K562 (cell line): Measurements from ENCODE around the gene VRK3. TPM values are rescaled to one million over a fixed set of nuclear protein-coding genes. Genes with fewer than 3 reads are reported as not detected.
A peak's percentile ranks its signal among the peaks of the same experiment; 100 is the strongest.

ENCODE experiments used
- ATAC-seq: fragments of 200-7000 bp; cut with Tn5 transposase; 3 replicates; pipeline ENCODE4 v1.9.1; 2020; ENCODE audit warnings: moderate library complexity
- BruUV-seq: library from RNA; stranded (reverse); fragments of 400-500 nt; replicated peaks from 2 replicates; lab custom pipeline; 2021; lab: Mats Ljungman, UMichigan
- CTCF ChIA-PET: fragments of 300-600 bp; formaldehyde crosslinking; extraction: SDS; loops from one replicate; lab custom pipeline; 2021; ENCODE audit warnings: low intra/inter-chr PET ratio; lab: Yijun Ruan, JAX
- POLR2A ChIA-PET: fragments of 300-600, 350-650 bp; sonication (Branson Sonifier 250); formaldehyde crosslinking; extraction: SDS; loops from one replicate; lab custom pipeline; 2021; ENCODE audit warnings: antibody characterized with exemption, inconsistent platforms; lab: Yijun Ruan, JAX
- DNase-seq, 4 experiments: peaks; one replicate each; pipeline versions ENCODE4 v3.0.0 to v3.0.0-alpha.2; 2011 to 2018; ENCODE audit warnings: low spot score in 3 of 4, mixed read lengths in 3 of 4; ENCODE audit errors: extremely low read depth in 1 of 4
- FAIRE-seq: peaks from 2 replicates; lab custom pipeline; 2011; peaks lifted over from hg19 to GRCh38; lab: Jason Lieb, UNC
- H2AFZ ChIP-seq: 2 replicates; pipeline ENCODE4 v1.6.0; 2011; ENCODE audit warnings: low read depth, low read length, control low read depth, inconsistent platforms
- H3K27ac ChIP-seq: fragments of 200-600 bp; 3 replicates; pipeline ENCODE4 v1.8.0; 2011; ENCODE audit warnings: low read depth, mild to moderate bottlenecking, control low read depth, inconsistent platforms, low read length, moderate library complexity, mixed read lengths; ENCODE audit errors: extremely low read depth
- H3K27me3 ChIP-seq, 2 experiments: fragments of 300-600 bp in 1 of 2; 2 replicates in 1 of 2; 3 replicates in 1 of 2; pipeline versions ENCODE4 v1.6.0 to v1.8.0; 2011; ENCODE audit warnings: inconsistent platforms in 2 of 2, low read length in 2 of 2, mild to moderate bottlenecking in 1 of 2, mixed read lengths in 1 of 2, moderate library complexity in 1 of 2; ENCODE audit not compliant: control insufficient read depth in 2 of 2, insufficient read depth in 2 of 2
- H3K36me3 ChIP-seq: fragments of 300-600 bp; 3 replicates; pipeline ENCODE4 v1.8.0; 2011; ENCODE audit warnings: mild to moderate bottlenecking, low read length, inconsistent platforms; ENCODE audit not compliant: control insufficient read depth, insufficient read depth
- H3K4me1 ChIP-seq, 2 experiments: fragments of 200-600 bp in 1 of 2; replicated peaks in 1 of 2; 2 replicates in 1 of 2; 3 replicates in 1 of 2; pipeline versions ENCODE4 v1.5.1 to v1.8.0; 2011; ENCODE audit warnings: inconsistent platforms in 2 of 2, low read length in 2 of 2, mild to moderate bottlenecking in 1 of 2, mixed read lengths in 1 of 2, moderate library complexity in 1 of 2; ENCODE audit not compliant: control insufficient read depth in 2 of 2, insufficient read depth in 2 of 2
- H3K4me2 ChIP-seq: 2 replicates; pipeline ENCODE4 v1.6.1; 2011; ENCODE audit warnings: low read length, control low read depth, inconsistent platforms, mixed read lengths; ENCODE audit not compliant: insufficient read depth
- H3K4me3 ChIP-seq: fragments of 200-600 bp; sonication (generic), shearing (Covaris generic); 2 replicates; pipeline ENCODE4 v1.5.1; 2016; ENCODE audit warnings: control low read depth, inconsistent platforms
- H3K79me2 ChIP-seq: fragments of 200-600 bp; 3 replicates; pipeline ENCODE4 v1.8.0; 2011; ENCODE audit warnings: low read length, inconsistent platforms; ENCODE audit not compliant: control insufficient read depth, insufficient read depth
- H3K9ac ChIP-seq, 2 experiments: 2 replicates each; pipeline versions ENCODE4 v1.6.0 to v1.6.1; 2011; ENCODE audit warnings: low read depth in 2 of 2, low read length in 2 of 2, control low read depth in 1 of 2, inconsistent platforms in 1 of 2, mild to moderate bottlenecking in 1 of 2, mixed read lengths in 1 of 2; ENCODE audit not compliant: insufficient read depth in 1 of 2
- H3K9me1 ChIP-seq: one replicate; pipeline ENCODE4 v1.6.0; 2011; ENCODE audit warnings: inconsistent platforms, mild to moderate bottlenecking, low read length, moderate library complexity; ENCODE audit not compliant: control insufficient read depth, insufficient read depth
- H3K9me3 ChIP-seq: replicated peaks from 2 replicates; pipeline ENCODE4 v1.5.1; 2011; ENCODE audit warnings: low read depth, low read length, inconsistent platforms; ENCODE audit not compliant: control insufficient read depth, insufficient read depth
- H4K20me1 ChIP-seq: replicated peaks from 2 replicates; pipeline ENCODE4 v1.6.1; 2011; ENCODE audit warnings: low read length, inconsistent platforms, mixed read lengths; ENCODE audit not compliant: control insufficient read depth, insufficient read depth
- ATF3 ChIP-seq, 2 experiments: fragments of 450-650 bp in 1 of 2; sonication (generic) in 1 of 2; formaldehyde crosslinking in 1 of 2; IDR thresholded peaks in 1 of 2; conservative IDR thresholded peaks in 1 of 2; 2 replicates each; pipeline versions ENCODE4 v1.6.1 to v1.8.1; 2016 to 2023; ENCODE audit warnings: mild to moderate bottlenecking in 2 of 2, moderate library complexity in 2 of 2, inconsistent platforms in 1 of 2, missing genetic modification reagents in 1 of 2
- FOS ChIP-seq: IDR thresholded peaks from 3 replicates; pipeline ENCODE4 v1.6.1; 2011; ENCODE audit not compliant: insufficient read length; ENCODE audit errors: extremely low read depth
- GATAD2B ChIP-seq: fragments of 450-650 bp; IDR thresholded peaks from 2 replicates; pipeline ENCODE4 v1.6.1; 2017; ENCODE audit warnings: mild to moderate bottlenecking, borderline replicate concordance
- HBP1 ChIP-seq: fragments of 450-650 bp; formaldehyde crosslinking; IDR thresholded peaks from 2 replicates; pipeline ENCODE4 v1.4.0; 2022; ENCODE audit warnings: missing genetic modification characterization
- NFYB ChIP-seq: IDR thresholded peaks from 2 replicates; pipeline ENCODE4 v1.6.1; 2011; ENCODE audit warnings: mild to moderate bottlenecking, moderate library complexity; ENCODE audit not compliant: insufficient read length; ENCODE audit errors: extremely low read depth
- PBX2 ChIP-seq, 2 experiments: IDR thresholded peaks in 1 of 2; conservative IDR thresholded peaks in 1 of 2; 2 replicates each; pipeline ENCODE4 v1.6.1; 2016; ENCODE audit warnings: low read depth in 2 of 2, mild to moderate bottlenecking in 1 of 2, missing compliant biosample characterization in 1 of 2, missing genetic modification characterization in 1 of 2, moderate library complexity in 1 of 2
- PCBP1 ChIP-seq: fragments of 200-400 bp; formaldehyde crosslinking; IDR thresholded peaks from 2 replicates; pipeline ENCODE4 v1.6.1; 2018; ENCODE audit warnings: mild to moderate bottlenecking, low read depth, low read length; ENCODE audit not compliant: poor library complexity, severe bottlenecking
- PKNOX1 ChIP-seq: fragments of 450-650 bp; IDR thresholded peaks from 2 replicates; pipeline ENCODE4 v1.6.1; 2016
- RBM25 ChIP-seq: fragments of 200-400 bp; formaldehyde crosslinking; IDR thresholded peaks from 2 replicates; pipeline ENCODE4 v1.6.1; 2018; ENCODE audit warnings: low read length, low read depth, moderate library complexity; ENCODE audit not compliant: severe bottlenecking
- SAFB ChIP-seq: fragments of 200-400 bp; formaldehyde crosslinking; IDR thresholded peaks from 2 replicates; pipeline ENCODE4 v1.6.1; 2017; ENCODE audit warnings: low read depth, low read length, borderline replicate concordance
- SP2 ChIP-seq: IDR thresholded peaks from 2 replicates; pipeline ENCODE4 v1.6.1; 2011; ENCODE audit warnings: mild to moderate bottlenecking, low read depth, low read length, moderate library complexity; ENCODE audit not compliant: poor library complexity, severe bottlenecking; ENCODE audit errors: extremely low read depth
- ZBTB43 ChIP-seq: sonication (generic); formaldehyde crosslinking; IDR thresholded peaks from 2 replicates; pipeline ENCODE4 v1.8.0; 2023; ENCODE audit warnings: mild to moderate bottlenecking, missing genetic modification reagents
- WGBS: fragments of 100-300 bp; shearing (Covaris generic); methylation state at CpG from one replicate; pipeline ENCODE4 v1.1.6; 2016; ENCODE audit warnings: low coverage, mixed read lengths; ENCODE audit not compliant: insufficient coverage; ENCODE audit errors: missing lambda C conversion rate; 5-methylcytosine and 5-hydroxymethylcytosine counted together
- in situ Hi-C: fragments of 300-500 bp; cut with MboI; formaldehyde crosslinking; loops from 4 replicates; pipeline ENCODE4 v1.15.0; 2018; ENCODE audit warnings: inconsistent platforms, mixed read lengths
- intact Hi-C: fragments of 100-400 bp; cut with micrococcal nuclease; formaldehyde crosslinking; loops from 2 replicates; pipeline ENCODE4 v1.14.2; 2022
- polyA plus RNA-seq, 8 experiments: library from polyadenylated mRNA; depleted of rRNA in 4 of 8; stranded (reverse) in 5 of 8; unstranded in 3 of 8; fragments of >200 nt; fragmentation: Nextera tagmentation in 2 of 8; fragmentation: Illumina TruSeq in 1 of 8; extraction: Ambion mirVana in 2 of 8; extraction: Trizol in 1 of 8; gene quantifications; 2 replicates each; pipeline versions ENCODE4 v1.2.1 to v1.2.3, GENCODE V29; 2011 to 2014; ENCODE audit warnings: inconsistent platforms in 1 of 8, missing spikeins in 1 of 8
- total RNA-seq, 7 experiments: library from RNA; depleted of rRNA in 6 of 7; stranded (reverse); fragments of >200 nt in 6 of 7; fragmentation: Illumina TruSeq in 2 of 7; extraction: Trizol in 2 of 7; gene quantifications; 2 replicates each; pipeline versions ENCODE4 v1.2.1 to v1.2.3, GENCODE V29; 2011 to 2021; ENCODE audit warnings: low replicate concordance in 1 of 7

VRK3 gene
- total and polyA plus RNA-seq, 9 of the 15 experiments (the other 6 are each of a cell fraction or from before 2014, with no cell fraction given), result 25.6 to 94.3 (median 42.9) TPM

- CTCF ChIA-PET, result interaction anchor here (0.6 kb wide), 1 partner anchor 671 kb away, joined by 5 read pairs; no protein-coding TSS in a partner anchor
- in situ Hi-C loops, result no loop called here
- WGBS, result 8% methylated on average over 8 of the region's 8 CpGs
Measured at GRCh38 chr19:49946415-49946814, 78.8 kb downstream of the VRK3 start.

More at GRCh38 chr19:49946415-49946814, 78.8 kb downstream of the VRK3 start:
- FAIRE-seq (no peak), ATAC-seq (peak; percentile 86), DNase-seq (peak in 1 of 4 experiments; percentile 40)
- Histone ChIP-seq H3K9me3 (no peaks in the 10 kb centered on the region), H3K79me2 (no peaks in the 10 kb centered on the region), H3K4me2 (no peak overlapping the region), H3K4me3 (no peak overlapping the region), H3K27ac (no peak overlapping the region), H3K9me1 (no peaks in the 10 kb centered on the region), H3K9ac (no peak overlapping the region), H3K4me1 (peaks cover 3 to 5% of the 10 kb centered on the region in 2 experiments; a peak in 3 of 5 replicates), H2AFZ (no peak overlapping the region), H3K36me3 (no peaks in the 10 kb centered on the region), H4K20me1 (no peaks in the 10 kb centered on the region), H3K27me3 (peaks cover 3 to 4% of the 10 kb centered on the region in 2 experiments; a peak in 3 of 5 replicates)
- intact Hi-C loops, result no loop called here
- POLR2A ChIA-PET, result no interaction called here
- no TSS peak for BruUV-seq
- TF ChIP-seq GATAD2B (no peak), PCBP1 (no peak), ZBTB43 (CRISPR knock-in tag) (no peak), RBM25 (peak; percentile 10), HBP1 (no peak), PBX2 (CRISPR knock-in tag; IDR thresholded peaks at IDR 0.05; ENCODE audit: low read depth) (no peak), PBX2 (tag; conservative IDR thresholded peaks at IDR 0.05; ENCODE audit: low read depth) (peak; percentile 65), PKNOX1 (peak; percentile 94), FOS (peak; percentile 32), ATF3 (IDR thresholded peaks at IDR 0.05) (no peak), ATF3 (CRISPR knock-in tag; conservative IDR thresholded peaks at IDR 0.05) (no peak), SAFB (no peak), SP2 (peak; percentile 22), NFYB (peak; percentile 78)
